Parathyroid adenoma (tissue), 2 donors: Measurements from ENCODE around the gene ZDHHC11B.
"Not testable (repeated sequence)": the region's sequence is repeated elsewhere in the genome, so short reads cannot be mapped to it uniquely, and the experiment has no call there.

Experiments used
- H2AFZ ChIP-seq: fragments of 300-600 bp; sonication (generic); one replicate; pipeline ENCODE4 v1.7.0; 2017; ENCODE audit warnings: antibody characterized with exemption, mild to moderate bottlenecking
- H3K27ac ChIP-seq: fragments of 300-600 bp; sonication (generic); one replicate; pipeline ENCODE4 v1.7.0; 2017
- H3K27me3 ChIP-seq: fragments of 300-600 bp; sonication (generic); one replicate; pipeline ENCODE4 v1.7.0; 2017; ENCODE audit warnings: low read length; ENCODE audit not compliant: control insufficient read depth, insufficient read depth
- H3K36me3 ChIP-seq: fragments of 300-600 bp; sonication (generic); one replicate; pipeline ENCODE4 v1.7.0; 2017; ENCODE audit warnings: low read length; ENCODE audit not compliant: control insufficient read depth, insufficient read depth
- H3K4me1 ChIP-seq: fragments of 300-600 bp; sonication (generic); one replicate; pipeline ENCODE4 v1.7.0; 2017; ENCODE audit warnings: control low read depth
- H3K4me2 ChIP-seq: fragments of 300-600 bp; sonication (generic); one replicate; pipeline ENCODE4 v1.7.0; 2017; ENCODE audit warnings: low read length
- H3K4me3 ChIP-seq: fragments of 300-600 bp; sonication (generic); one replicate; pipeline ENCODE4 v1.7.0; 2017; ENCODE audit warnings: low read depth, low read length
- H3K79me2 ChIP-seq: fragments of 300-600 bp; sonication (generic); one replicate; pipeline ENCODE4 v1.7.0; 2017; ENCODE audit warnings: control low read depth
- H3K9ac ChIP-seq: fragments of 300-600 bp; sonication (generic); one replicate; pipeline ENCODE4 v1.7.0; 2017; ENCODE audit warnings: mild to moderate bottlenecking
- H3K9me3 ChIP-seq: fragments of 300-600 bp; sonication (generic); one replicate; pipeline ENCODE4 v1.7.0; 2017; ENCODE audit warnings: low read length; ENCODE audit not compliant: control insufficient read depth
- CTCF ChIP-seq: fragments of 300-600 bp; sonication (generic); IDR thresholded peaks from one replicate; pipeline ENCODE4 v1.7.0; 2017; ENCODE audit warnings: antibody characterized with exemption, mild to moderate bottlenecking
- donor health status: primary hyperparathyroidism.

Gene ZDHHC11B

DNA sequence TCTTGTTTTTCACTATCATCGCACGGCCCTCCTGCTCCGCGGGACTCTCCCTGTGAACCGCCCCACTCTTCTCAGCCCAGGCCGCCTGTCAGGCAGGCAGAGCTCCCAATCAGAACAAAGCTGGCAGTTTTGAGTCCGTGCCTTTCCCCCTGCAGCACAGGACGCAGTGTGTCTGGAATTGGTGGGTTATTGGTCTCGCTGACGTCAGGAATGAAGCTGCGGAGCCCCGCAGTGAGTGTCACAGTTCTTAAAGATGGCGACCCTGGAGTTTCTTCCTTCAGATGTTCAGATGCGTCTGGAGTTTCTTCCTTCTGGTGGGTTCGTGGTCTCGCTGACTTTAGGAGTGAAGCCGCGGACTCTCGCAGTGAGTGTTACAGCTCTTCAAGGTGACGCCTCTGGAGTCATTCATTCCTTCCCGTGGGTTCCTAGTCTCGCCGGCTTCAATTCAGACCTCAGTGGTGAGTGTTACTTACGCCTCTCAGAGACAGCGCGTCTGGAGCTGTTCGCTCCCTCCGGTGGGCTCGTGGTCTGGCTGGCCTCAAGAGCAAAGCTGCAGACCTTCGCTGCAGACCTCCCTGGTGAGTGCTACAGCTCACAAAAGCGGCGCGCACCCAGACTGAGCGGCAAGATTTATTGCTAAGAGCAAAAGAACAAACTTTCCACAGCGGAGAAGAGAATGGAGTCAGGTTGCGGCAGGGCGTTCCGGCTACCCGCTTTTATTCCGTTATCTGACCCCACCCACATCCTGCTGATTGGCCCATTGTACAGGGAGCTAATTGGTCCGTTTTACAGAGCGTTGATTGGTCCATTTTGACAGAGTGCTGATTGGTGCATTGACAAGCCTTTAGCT is 7.4 kb downstream of the ZDHHC11B start:
- no peaks in the 10 kb centered on the region for H3K9me3 ChIP-seq
- no peaks in the 10 kb centered on the region for H3K27me3 ChIP-seq
- no peaks in the 10 kb centered on the region for H3K4me1 ChIP-seq
- no peaks in the 10 kb centered on the region for H3K36me3 ChIP-seq
- no peak overlapping the region for H2AFZ ChIP-seq
- no peak overlapping the region for H3K9ac ChIP-seq
- no peak overlapping the region for H3K4me2 ChIP-seq
- no peaks in the 10 kb centered on the region for H3K79me2 ChIP-seq
- no peak overlapping the region for H3K27ac ChIP-seq
- TF ChIP-seq CTCF: no peak
- H3K4me3 ChIP-seq: no peak overlapping the region

GRCh38 chr5:775961-776861 is 8.3 kb downstream of the ZDHHC11B start:
- TF ChIP-seq CTCF: no peak
- H2AFZ ChIP-seq: no peak overlapping the region
- H3K79me2 ChIP-seq: no peaks in the 10 kb centered on the region
- no peak overlapping the region for H3K9ac ChIP-seq
- no peaks in the 10 kb centered on the region for H3K9me3 ChIP-seq
- no peak overlapping the region for H3K27ac ChIP-seq
- H3K27me3 ChIP-seq: no peaks in the 10 kb centered on the region
- no peak overlapping the region for H3K4me3 ChIP-seq
- H3K4me1 ChIP-seq: no peaks in the 10 kb centered on the region
- H3K4me2 ChIP-seq: no peak overlapping the region
- H3K36me3 ChIP-seq: no peaks in the 10 kb centered on the region

- H3K79me2 ChIP-seq, H3K9me3 ChIP-seq, H2AFZ ChIP-seq, H3K27ac ChIP-seq, H3K27me3 ChIP-seq, H3K4me3 ChIP-seq, H3K36me3 ChIP-seq, H3K4me2 ChIP-seq, H3K9ac ChIP-seq, H3K4me1 ChIP-seq: not testable (repeated sequence)
Measured at GRCh38 chr5:775595-775960, 9.0 kb downstream of the ZDHHC11B start.

- not testable (repeated sequence) for H3K27ac ChIP-seq, H3K9ac ChIP-seq
Measured at GRCh38 chr5:774854-775505, 9.5 kb downstream of the ZDHHC11B start.

DNA sequence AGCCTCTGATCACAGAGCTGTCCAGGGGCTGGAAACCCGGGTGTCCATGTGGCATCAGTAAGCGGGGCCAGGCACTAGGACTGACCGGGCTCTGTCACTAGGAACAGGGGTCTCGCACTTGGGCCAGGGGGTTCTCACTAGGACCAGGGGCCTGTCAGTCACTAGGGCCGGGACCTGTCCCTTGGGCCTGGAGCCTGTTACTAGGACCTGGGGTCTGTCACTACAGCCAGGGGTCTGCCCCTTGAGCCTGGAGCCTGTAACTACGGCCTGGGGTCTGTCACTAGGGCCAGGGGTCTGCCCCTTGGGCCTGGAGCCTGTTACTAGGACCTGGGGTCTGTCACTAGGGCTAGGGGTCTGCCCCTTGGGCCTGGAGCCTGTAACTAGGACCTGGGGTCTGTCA is 10.2 kb downstream of the ZDHHC11B start:
- not testable (repeated sequence) for H3K9me3 ChIP-seq, H3K9ac ChIP-seq, H3K27ac ChIP-seq, H2AFZ ChIP-seq, H3K4me1 ChIP-seq, H3K4me2 ChIP-seq, H3K79me2 ChIP-seq, H3K36me3 ChIP-seq, H3K27me3 ChIP-seq, H3K4me3 ChIP-seq

More at GRCh38 chr5:774854-775505, 9.5 kb downstream of the ZDHHC11B start:
- H3K79me2 ChIP-seq, H3K4me3 ChIP-seq, H3K9me3 ChIP-seq, H3K4me1 ChIP-seq, H2AFZ ChIP-seq, H3K36me3 ChIP-seq, H3K4me2 ChIP-seq, H3K27me3 ChIP-seq: not testable (repeated sequence)
